ENCODE results near the gene KIRREL3. TPM values are rescaled to one million over a fixed set of nuclear protein-coding genes. Genes with fewer than 3 reads are reported as not detected.
A peak's percentile ranks its signal among the peaks of the same experiment; 100 is the strongest.

KIRREL3 gene
- total and polyA plus RNA-seq, 2 of the 4 experiments (the other 2 are of a cell fraction): 10.9 to 15.9 TPM

DNA sequence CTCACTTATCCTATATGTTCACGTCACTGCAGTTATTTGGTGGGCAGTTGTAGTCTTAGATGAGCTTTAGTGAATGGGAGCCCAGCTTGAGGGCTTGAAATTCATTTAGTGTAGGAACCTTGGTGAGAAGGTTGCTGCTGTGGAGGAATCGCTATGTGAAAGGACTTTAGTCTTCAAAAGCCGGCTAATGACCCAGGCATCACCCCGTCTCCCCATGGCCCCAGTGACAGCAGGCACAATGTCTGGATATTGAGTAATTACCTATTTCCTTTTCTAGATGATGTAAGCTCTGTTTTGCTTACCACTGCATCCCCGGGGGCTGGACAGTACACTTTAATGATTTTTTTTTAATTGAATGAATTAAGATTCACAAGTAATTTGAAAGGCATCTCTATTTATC, 361.9 kb downstream of the KIRREL3 start:
- H2AK9ac ChIP-seq (replicated peaks; ENCODE audit: low read depth, low read length, poor library complexity): no peak overlapping the region
- H4K8ac ChIP-seq (ENCODE audit: low read depth in 2 of 2, low read length in 2 of 2): peak overlapping the region; percentile 19 to 38; a peak in 2 of 4 replicates
- H3K27ac ChIP-seq (ENCODE audit: insufficient read depth, low read length): peak overlapping the region; percentile 54
- no peaks in the 10 kb centered on the region for H3K27me3 ChIP-seq (ENCODE audit: control insufficient read depth, insufficient read depth, low read length)
- H2BK15ac ChIP-seq (ENCODE audit: low read depth, low read length): peak overlapping the region; percentile 16; the same call in 2 of the 3 replicates
- H3K9me1 ChIP-seq (ENCODE audit: insufficient read depth, low read length): peaks cover 20% of the 10 kb centered on the region
- H3K23ac ChIP-seq (ENCODE audit: low read depth, low read length): peak overlapping the region; percentile 34; the same call in 1 of the 2 replicates
- peak overlapping the region; percentile 65 for H2BK5ac ChIP-seq (ENCODE audit: low read depth, low read length, poor library complexity, severe bottlenecking)
- no peak overlapping the region for H2AFZ ChIP-seq (replicated peaks; ENCODE audit: low read length, poor library complexity)
- H4K20me1 ChIP-seq (ENCODE audit: insufficient read depth, low read length): no peaks in the 10 kb centered on the region
- H3K14ac ChIP-seq (replicated peaks; ENCODE audit: low read depth, low read length): peak overlapping the region; percentile 67
- H3K4me1 ChIP-seq (ENCODE audit: control insufficient read depth, insufficient read depth, low read length): peaks cover 17% of the 10 kb centered on the region
- H4K91ac ChIP-seq (ENCODE audit: insufficient read depth, low read depth, low read length): peak overlapping the region; percentile 35
- intact Hi-C loops (cut with micrococcal nuclease) (no loop called here), dilution Hi-C loops (cut with HindIII; ENCODE audit: low sequenced_read_pairs, unreplicated experiment) (no loop called here), in situ Hi-C loops (cut with MboI; ENCODE audit: low sequenced_read_pairs) (no loop called here)
- peak overlapping the region; percentile 38; the same call in 1 of the 2 replicates for H3K9ac ChIP-seq (ENCODE audit: low read depth, low read length)
- TF ChIP-seq, protein P1, sequence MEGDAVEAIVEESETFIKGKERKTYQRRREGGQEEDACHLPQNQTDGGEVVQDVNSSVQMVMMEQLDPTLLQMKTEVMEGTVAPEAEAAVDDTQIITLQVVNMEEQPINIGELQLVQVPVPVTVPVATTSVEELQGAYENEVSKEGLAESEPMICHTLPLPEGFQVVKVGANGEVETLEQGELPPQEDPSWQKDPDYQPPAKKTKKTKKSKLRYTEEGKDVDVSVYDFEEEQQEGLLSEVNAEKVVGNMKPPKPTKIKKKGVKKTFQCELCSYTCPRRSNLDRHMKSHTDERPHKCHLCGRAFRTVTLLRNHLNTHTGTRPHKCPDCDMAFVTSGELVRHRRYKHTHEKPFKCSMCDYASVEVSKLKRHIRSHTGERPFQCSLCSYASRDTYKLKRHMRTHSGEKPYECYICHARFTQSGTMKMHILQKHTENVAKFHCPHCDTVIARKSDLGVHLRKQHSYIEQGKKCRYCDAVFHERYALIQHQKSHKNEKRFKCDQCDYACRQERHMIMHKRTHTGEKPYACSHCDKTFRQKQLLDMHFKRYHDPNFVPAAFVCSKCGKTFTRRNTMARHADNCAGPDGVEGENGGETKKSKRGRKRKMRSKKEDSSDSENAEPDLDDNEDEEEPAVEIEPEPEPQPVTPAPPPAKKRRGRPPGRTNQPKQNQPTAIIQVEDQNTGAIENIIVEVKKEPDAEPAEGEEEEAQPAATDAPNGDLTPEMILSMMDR (conservative IDR thresholded peaks at IDR 0.05; ENCODE audit: low read depth, low read length): no peak
- TF ChIP-seq RCOR1 (IDR thresholded peaks at IDR 0.05; ENCODE audit: insufficient replicate concordance, low read length) (no peak), NFE2L2 (IDR thresholded peaks at IDR 0.05; ENCODE audit: low read depth, low read length) (no peak), SMC3 (IDR thresholded peaks at IDR 0.05; ENCODE audit: low read depth, low read length) (no peak), BHLHE40 (IDR thresholded peaks at IDR 0.05; ENCODE audit: low read depth, low read length) (no peak), RAD21 (IDR thresholded peaks at IDR 0.05; ENCODE audit: low read length) (no peak), MAZ (IDR thresholded peaks at IDR 0.05; ENCODE audit: borderline replicate concordance, low read depth, low read length) (no peak), POLR2A (IDR thresholded peaks at IDR 0.05; ENCODE audit: low read depth, low read length) (no peak), MXI1 (IDR thresholded peaks at IDR 0.05; ENCODE audit: borderline replicate concordance, low read depth, low read length) (no peak), RFX5 (IDR thresholded peaks at IDR 0.05; ENCODE audit: low read depth, low read length) (no peak), CEBPB (IDR thresholded peaks at IDR 0.05; ENCODE audit: low read depth, low read length) (no peak), FOS (IDR thresholded peaks at IDR 0.05; ENCODE audit: low read depth, low read length) (no peak), CHD1 (IDR thresholded peaks at IDR 0.05; ENCODE audit: low read depth, low read length) (no peak), MAFK (IDR thresholded peaks at IDR 0.05; ENCODE audit: low read depth, low read length) (no peak)
- TF ChIP-seq, protein P2, sequence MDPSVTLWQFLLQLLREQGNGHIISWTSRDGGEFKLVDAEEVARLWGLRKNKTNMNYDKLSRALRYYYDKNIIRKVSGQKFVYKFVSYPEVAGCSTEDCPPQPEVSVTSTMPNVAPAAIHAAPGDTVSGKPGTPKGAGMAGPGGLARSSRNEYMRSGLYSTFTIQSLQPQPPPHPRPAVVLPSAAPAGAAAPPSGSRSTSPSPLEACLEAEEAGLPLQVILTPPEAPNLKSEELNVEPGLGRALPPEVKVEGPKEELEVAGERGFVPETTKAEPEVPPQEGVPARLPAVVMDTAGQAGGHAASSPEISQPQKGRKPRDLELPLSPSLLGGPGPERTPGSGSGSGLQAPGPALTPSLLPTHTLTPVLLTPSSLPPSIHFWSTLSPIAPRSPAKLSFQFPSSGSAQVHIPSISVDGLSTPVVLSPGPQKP (IDR thresholded peaks at IDR 0.05; ENCODE audit: borderline replicate concordance, low read depth, low read length): no peak
- TF ChIP-seq, protein P3, sequence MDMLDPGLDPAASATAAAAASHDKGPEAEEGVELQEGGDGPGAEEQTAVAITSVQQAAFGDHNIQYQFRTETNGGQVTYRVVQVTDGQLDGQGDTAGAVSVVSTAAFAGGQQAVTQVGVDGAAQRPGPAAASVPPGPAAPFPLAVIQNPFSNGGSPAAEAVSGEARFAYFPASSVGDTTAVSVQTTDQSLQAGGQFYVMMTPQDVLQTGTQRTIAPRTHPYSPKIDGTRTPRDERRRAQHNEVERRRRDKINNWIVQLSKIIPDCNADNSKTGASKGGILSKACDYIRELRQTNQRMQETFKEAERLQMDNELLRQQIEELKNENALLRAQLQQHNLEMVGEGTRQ (IDR thresholded peaks at IDR 0.05; ENCODE audit: low read depth, low read length): no peak
- WGBS, 2 experiments (ENCODE audit: extremely low coverage in 2 of 2, insufficient read length in 1 of 2): no CpG with 5 or more reads among the region's 5 CpGs
- DNase-seq (no peak), ATAC-seq (ENCODE audit: low read depth) (no peak)
- peak overlapping the region; percentile 72 for H2BK20ac ChIP-seq (ENCODE audit: low read depth, low read length)
- no peaks in the 10 kb centered on the region for H3K36me3 ChIP-seq (ENCODE audit: control insufficient read depth, insufficient read depth, low read length)
- peak overlapping the region; percentile 69 for H2BK120ac ChIP-seq (ENCODE audit: low read depth, low read length)
- H3K18ac ChIP-seq (ENCODE audit: low read depth, low read length): peak overlapping the region; percentile 40
- CTCF ChIA-PET: interaction anchor here (0.6 to 1.7 kb wide), 2 partner anchors 31 to 142 kb away, joined by 5 read pairs; no protein-coding TSS in a partner anchor
- BruUV-seq (replicated peaks): no TSS peak
- H3K79me1 ChIP-seq (ENCODE audit: low read depth in 1 of 2, low read length in 2 of 2): peaks cover 6 to 9% of the 10 kb centered on the region in 2 experiments; a peak in 2 of 4 replicates
- H2AK5ac ChIP-seq (ENCODE audit: low read depth, low read length): peak overlapping the region; percentile 9; the same call in 1 of the 2 replicates
- POLR2A ChIA-PET (ENCODE audit: unreplicated experiment): no interaction called here
- H3K4me3 ChIP-seq (ENCODE audit: insufficient read depth, low read depth, low read length): no peak overlapping the region
- peak overlapping the region; percentile 16; the same call in 1 of the 2 replicates for H4K5ac ChIP-seq (ENCODE audit: low read depth, low read length)
- no peak overlapping the region for H3K56ac ChIP-seq (ENCODE audit: extremely low read depth, insufficient read depth, low read length)
- H3K9me3 ChIP-seq (ENCODE audit: control insufficient read depth, insufficient read depth, low read length): no peaks in the 10 kb centered on the region
- H3K4me2 ChIP-seq (ENCODE audit: low read depth, low read length): no peak overlapping the region
- H3K4ac ChIP-seq (ENCODE audit: low read depth, low read length): peak overlapping the region; percentile 74

Data from IMR-90 (cell line).